ENCODE measurements around the gene EMP1. TPM values are rescaled to one million over a fixed set of nuclear protein-coding genes. Genes with fewer than 3 reads are reported as not detected.

EMP1 gene
- total RNA-seq, 4 donors from 2014 or later: 237 to 838 (median 402) TPM

DNA sequence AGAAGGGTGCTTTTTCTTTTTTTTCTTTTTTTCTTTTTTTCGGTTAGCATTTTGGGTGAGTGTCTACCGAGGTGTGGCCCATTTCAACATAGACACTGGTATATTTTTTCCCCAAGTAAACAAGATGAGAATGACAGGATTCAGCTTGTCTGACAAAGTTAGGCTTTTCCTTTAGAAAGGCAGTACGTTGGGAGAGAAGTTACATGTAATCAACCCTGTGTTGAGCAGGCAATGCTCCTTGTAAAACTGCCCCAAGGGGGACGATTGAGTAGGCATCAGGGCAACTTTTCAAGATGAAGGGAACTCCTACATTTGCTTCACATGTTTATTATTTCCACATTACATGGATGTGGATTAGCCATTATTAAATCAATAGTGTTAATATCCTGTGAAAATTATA is 1.7 kb downstream of the EMP1 start:
- intact Hi-C loops (cut with DNase I; ENCODE audit: low total_unique reads): no loop called here
- DNase-seq (ENCODE audit: low spot score in 2 of 2): no peak
- WGBS, 2 donors: 6 to 8% methylated on average over 4 of the region's 4 CpGs
- peak overlapping the region; percentile 52 for H3K4me3 ChIP-seq (ENCODE audit: low read depth, poor library complexity, severe bottlenecking)
- TF ChIP-seq, protein P1, sequence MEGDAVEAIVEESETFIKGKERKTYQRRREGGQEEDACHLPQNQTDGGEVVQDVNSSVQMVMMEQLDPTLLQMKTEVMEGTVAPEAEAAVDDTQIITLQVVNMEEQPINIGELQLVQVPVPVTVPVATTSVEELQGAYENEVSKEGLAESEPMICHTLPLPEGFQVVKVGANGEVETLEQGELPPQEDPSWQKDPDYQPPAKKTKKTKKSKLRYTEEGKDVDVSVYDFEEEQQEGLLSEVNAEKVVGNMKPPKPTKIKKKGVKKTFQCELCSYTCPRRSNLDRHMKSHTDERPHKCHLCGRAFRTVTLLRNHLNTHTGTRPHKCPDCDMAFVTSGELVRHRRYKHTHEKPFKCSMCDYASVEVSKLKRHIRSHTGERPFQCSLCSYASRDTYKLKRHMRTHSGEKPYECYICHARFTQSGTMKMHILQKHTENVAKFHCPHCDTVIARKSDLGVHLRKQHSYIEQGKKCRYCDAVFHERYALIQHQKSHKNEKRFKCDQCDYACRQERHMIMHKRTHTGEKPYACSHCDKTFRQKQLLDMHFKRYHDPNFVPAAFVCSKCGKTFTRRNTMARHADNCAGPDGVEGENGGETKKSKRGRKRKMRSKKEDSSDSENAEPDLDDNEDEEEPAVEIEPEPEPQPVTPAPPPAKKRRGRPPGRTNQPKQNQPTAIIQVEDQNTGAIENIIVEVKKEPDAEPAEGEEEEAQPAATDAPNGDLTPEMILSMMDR (IDR thresholded peaks at IDR 0.05): no peak
- no peak for TF ChIP-seq POLR2A (IDR thresholded peaks at IDR 0.05)

DNA sequence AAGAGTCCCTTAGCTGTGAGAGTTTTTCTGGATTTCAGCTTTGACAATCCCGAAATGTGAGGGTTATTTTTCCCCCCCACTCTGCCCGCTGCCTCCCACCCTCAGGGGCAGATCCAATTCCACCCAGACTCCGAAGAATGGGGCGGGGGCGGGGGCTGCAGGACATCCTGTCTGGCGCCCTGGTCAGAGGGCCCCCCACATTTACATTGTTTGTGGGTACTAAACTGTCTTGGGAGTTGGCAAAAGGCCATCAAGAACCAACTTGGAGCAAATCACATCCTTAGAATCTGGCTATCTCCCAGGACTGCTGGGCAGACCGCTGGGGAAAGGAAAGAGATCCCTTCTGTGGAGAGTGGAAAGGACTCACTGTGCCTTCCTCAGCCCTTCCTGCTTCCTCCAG is 2.4 kb downstream of the EMP1 start:
- H3K4me3 ChIP-seq (ENCODE audit: low read depth, poor library complexity, severe bottlenecking): peak overlapping the region; percentile 11
- TF ChIP-seq, protein P1 (IDR thresholded peaks at IDR 0.05): no peak
- TF ChIP-seq POLR2A (IDR thresholded peaks at IDR 0.05): no peak
- intact Hi-C loops (cut with DNase I; ENCODE audit: low total_unique reads): no loop called here
- WGBS, 2 donors: 5 to 24% methylated on average over 7 of the region's 7 CpGs
- no peak for DNase-seq (ENCODE audit: low spot score in 2 of 2)

DNA sequence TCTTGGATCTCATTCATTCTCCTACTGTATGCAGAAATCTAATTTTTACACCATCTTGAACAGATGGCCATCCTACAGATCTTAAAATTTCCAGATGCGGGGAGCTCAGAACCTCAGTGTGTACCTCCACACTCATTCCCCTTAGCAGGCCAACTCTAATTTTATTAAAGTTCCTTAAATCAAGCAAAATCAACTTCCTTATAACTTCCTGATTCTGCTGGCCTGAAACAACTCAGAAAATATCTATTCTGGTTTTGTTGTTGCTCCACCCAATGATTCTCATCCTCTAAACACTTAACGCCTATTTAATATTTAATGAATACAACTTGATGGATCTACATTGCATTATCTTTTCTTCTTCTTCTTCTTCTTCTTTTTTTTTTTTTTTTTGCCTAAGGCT is 3.1 kb downstream of the EMP1 start:
- WGBS, 2 donors: 34 to 35% methylated on average over 2 of the region's 2 CpGs
- intact Hi-C loops (cut with DNase I; ENCODE audit: low total_unique reads): no loop called here
- TF ChIP-seq, protein P1 (IDR thresholded peaks at IDR 0.05): no peak
- no peak for TF ChIP-seq POLR2A (IDR thresholded peaks at IDR 0.05)

DNA sequence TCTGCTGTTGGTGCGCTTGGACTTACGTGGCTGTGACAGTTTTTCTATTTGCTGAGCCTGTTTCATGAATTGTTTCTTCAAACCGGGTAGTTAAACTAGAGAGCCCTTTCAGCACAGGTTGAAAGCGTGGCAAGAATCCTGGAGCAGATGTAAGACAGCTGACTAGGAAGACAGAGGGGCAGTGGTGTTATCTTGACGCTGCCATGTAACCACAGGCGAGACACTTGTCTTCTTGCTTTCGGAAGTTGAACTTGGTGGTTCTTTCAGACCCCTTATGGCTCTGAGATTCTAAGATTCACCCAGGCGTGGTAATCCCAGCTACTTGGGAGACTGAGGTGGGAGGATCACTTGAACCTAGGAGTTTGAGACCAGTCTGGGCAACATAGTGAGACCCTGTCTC is 4.3 kb downstream of the EMP1 start:
- TF ChIP-seq POLR2A (IDR thresholded peaks at IDR 0.05): no peak
- TF ChIP-seq, protein P1 (IDR thresholded peaks at IDR 0.05): no peak
- 30 to 46% methylated on average over 8 of the region's 8 CpGs for WGBS, 2 donors
- DNase-seq (ENCODE audit: low spot score in 2 of 2): no peak
- H3K4me3 ChIP-seq (ENCODE audit: low read depth, poor library complexity, severe bottlenecking): no peak overlapping the region
- intact Hi-C loops (cut with DNase I; ENCODE audit: low total_unique reads): loop anchor here (5.0 kb wide), 1 partner anchor 99 kb away; the partner anchor contains the start of gene GSG1

More for the DNA sequence above, 3.1 kb downstream of the EMP1 start:
- H3K4me3 ChIP-seq (ENCODE audit: low read depth, poor library complexity, severe bottlenecking): no peak overlapping the region
- DNase-seq (ENCODE audit: low spot score in 2 of 2): no peak

DNA sequence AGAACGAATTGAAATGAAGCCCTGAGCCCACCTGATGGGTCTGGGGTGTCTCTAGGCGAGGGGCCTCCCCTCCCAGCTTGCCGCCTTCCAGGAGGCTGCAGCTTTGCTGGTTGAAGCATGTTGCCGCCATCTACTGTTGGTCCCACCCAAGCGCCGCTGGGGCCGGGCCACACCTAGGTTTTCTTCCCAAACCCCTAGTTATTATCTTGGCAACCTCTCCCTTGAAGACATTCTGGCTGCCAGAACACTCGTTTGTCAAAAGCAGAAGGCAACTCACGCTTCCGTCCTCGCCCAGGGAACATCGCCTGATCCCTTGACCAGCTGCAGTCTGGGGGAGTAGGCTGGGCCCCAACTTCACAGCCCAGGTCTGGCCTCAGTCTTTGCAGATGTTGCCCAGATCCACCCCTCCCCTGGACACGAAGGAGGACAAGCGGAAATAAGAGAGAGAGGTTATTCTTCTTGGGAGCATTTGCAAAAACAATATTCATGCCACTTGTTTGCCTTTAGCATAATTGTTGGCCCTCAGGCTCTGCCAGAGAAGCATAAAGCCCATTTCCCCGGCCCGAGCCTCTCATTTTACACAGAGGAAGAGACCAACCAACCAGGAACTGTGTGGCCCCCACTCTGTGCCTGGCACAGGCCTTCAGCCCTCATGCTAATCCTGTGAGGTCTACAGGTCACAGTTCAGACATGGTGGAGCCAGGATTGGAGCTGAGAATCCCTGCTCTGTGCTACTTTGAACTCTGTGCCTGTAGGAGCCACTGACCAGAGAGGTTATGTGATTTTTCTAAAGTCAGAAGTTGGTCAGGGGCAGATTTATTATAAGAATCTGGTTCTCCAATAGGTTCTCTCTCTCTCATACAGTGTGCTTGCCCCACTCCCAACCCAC is 6.8 kb downstream of the EMP1 start:
- H3K4me3 ChIP-seq (ENCODE audit: low read depth, poor library complexity, severe bottlenecking): no peak overlapping the region
- intact Hi-C loops (cut with DNase I; ENCODE audit: low total_unique reads): loop anchor here (5.0 kb wide), 1 partner anchor 101 kb away; the partner anchor contains the start of gene GSG1
- WGBS, 2 donors: 12 to 21% methylated on average over 16 of the region's 16 CpGs
- no peak for TF ChIP-seq POLR2A (IDR thresholded peaks at IDR 0.05)
- TF ChIP-seq, protein P1 (IDR thresholded peaks at IDR 0.05): no peak
- peak; percentile 80 to 95 for DNase-seq (ENCODE audit: low spot score in 2 of 2)

Data from lower leg skin (tissue), 4 donors.